Measurements from ENCODE around the gene RFNG. TPM values are rescaled to one million over a fixed set of nuclear protein-coding genes. Genes with fewer than 3 reads are reported as not detected.

The RFNG gene
- total and polyA plus RNA-seq, 7 donors: 27.1 to 40.7 (median 31.2) TPM

- no peak overlapping the region for H3K4me3 ChIP-seq
- TF ChIP-seq CTCF (IDR thresholded peaks at IDR 0.05): no peak
- H3K36me3 ChIP-seq (ENCODE audit: insufficient read depth in 1 of 2, low read depth in 1 of 2): peaks cover 0 to 37% of the 10 kb centered on the region in 2 donors
- no peak for ATAC-seq
- H3K27ac ChIP-seq: no peak overlapping the region
- H3K4me1 ChIP-seq: peaks cover under 1% of the 10 kb centered on the region
- H3K9me3 ChIP-seq: no peaks in the 10 kb centered on the region
- intact Hi-C loops (cut with DNase I): no loop called here
- DNase-seq: no peak
- H3K27me3 ChIP-seq (ENCODE audit: insufficient read depth in 3 of 3, low read length in 2 of 3): no peaks in the 10 kb centered on the region
- WGBS, 3 donors: 93 to 94% (median 93%) methylated on average over 36 to 39 of the region's 39 CpGs
Observed at GRCh38 chr17:82010575-82011525, 40.8 kb downstream of the RFNG start.

- ATAC-seq (no peak), DNase-seq (no peak)
- Histone ChIP-seq H3K27ac (no peak overlapping the region), H3K27me3 (ENCODE audit: insufficient read depth in 3 of 3, low read length in 2 of 3) (no peaks in the 10 kb centered on the region), H3K9me3 (no peaks in the 10 kb centered on the region), H3K36me3 (ENCODE audit: insufficient read depth in 1 of 2, low read depth in 1 of 2) (peaks cover 0 to 37% of the 10 kb centered on the region in 2 donors), H3K4me3 (no peak overlapping the region), H3K4me1 (peaks cover 6% of the 10 kb centered on the region)
- intact Hi-C loops (cut with DNase I): no loop called here
- TF ChIP-seq CTCF (IDR thresholded peaks at IDR 0.05): no peak
- WGBS, 3 donors: 88 to 91% (median 91%) methylated on average over 15 of the region's 15 CpGs
Observed at GRCh38 chr17:82009413-82009812, 42.2 kb downstream of the RFNG start.

GRCh38 chr17:82008941-82009405 is 42.6 kb downstream of the RFNG start:
- H3K27me3 ChIP-seq (ENCODE audit: insufficient read depth in 3 of 3, low read length in 2 of 3): no peaks in the 10 kb centered on the region
- H3K36me3 ChIP-seq (ENCODE audit: insufficient read depth in 1 of 2, low read depth in 1 of 2): peaks cover 0 to 37% of the 10 kb centered on the region in 2 donors
- H3K27ac ChIP-seq: no peak overlapping the region
- TF ChIP-seq CTCF (IDR thresholded peaks at IDR 0.05): no peak
- H3K9me3 ChIP-seq: no peaks in the 10 kb centered on the region
- 89 to 90% (median 90%) methylated on average over 28 of the region's 28 CpGs for WGBS, 3 donors
- peaks cover 9% of the 10 kb centered on the region for H3K4me1 ChIP-seq
- ATAC-seq (no peak), DNase-seq (no peak)
- intact Hi-C loops (cut with DNase I): no loop called here
- no peak overlapping the region for H3K4me3 ChIP-seq

- H3K36me3 ChIP-seq (ENCODE audit: insufficient read depth in 1 of 2, low read depth in 1 of 2): peaks cover 0 to 37% of the 10 kb centered on the region in 2 donors
- no peaks in the 10 kb centered on the region for H3K27me3 ChIP-seq (ENCODE audit: insufficient read depth in 3 of 3, low read length in 2 of 3)
- H3K9me3 ChIP-seq: no peaks in the 10 kb centered on the region
- no peak for TF ChIP-seq CTCF (IDR thresholded peaks at IDR 0.05)
- no peak overlapping the region for H3K4me3 ChIP-seq
- H3K27ac ChIP-seq: no peak overlapping the region
- intact Hi-C loops (cut with DNase I): no loop called here
- ATAC-seq: no peak
- no peak for DNase-seq
- H3K4me1 ChIP-seq: peaks cover 15% of the 10 kb centered on the region
- 73 to 84% (median 78%) methylated on average over 26 of the region's 26 CpGs for WGBS, 3 donors
Observed at GRCh38 chr17:82008258-82008940, 43.2 kb downstream of the RFNG start.
